GM12878 (cell line): ENCODE data around the gene TRA2B. TPM values are rescaled to one million over a fixed set of nuclear protein-coding genes. Genes with fewer than 3 reads are reported as not detected.

Source experiments
- ATAC-seq: fragments of 200-7000 bp; cut with Tn5 transposase; 3 replicates; pipeline ENCODE4 v1.9.1; 2020; ENCODE audit warnings: mild to moderate bottlenecking, moderate library complexity
- BruUV-seq: library from RNA; stranded (reverse); fragments of 400-500 nt; replicated peaks from 2 replicates; lab custom pipeline; 2021; lab: Mats Ljungman, UMichigan
- CTCF ChIA-PET: fragments of 300-600 bp; sonication (Branson Sonifier 250); formaldehyde crosslinking; extraction: SDS; loops from one replicate; lab custom pipeline; 2021; ENCODE audit warnings: inconsistent platforms; lab: Yijun Ruan, JAX
- POLR2A ChIA-PET: fragments of 350-600 bp; formaldehyde crosslinking; extraction: SDS; loops from one replicate; lab custom pipeline; 2021; ENCODE audit warnings: inconsistent platforms; lab: Charles Lee
- RAD21 ChIA-PET: fragments of 300-600 bp; sonication (Branson Sonifier 250); formaldehyde crosslinking; loops from one replicate; lab custom pipeline; 2023; ENCODE audit warnings: antibody characterized with exemption; ENCODE audit not compliant: unreplicated experiment; lab: Charles Lee
- SMC1A ChIA-PET: fragments of 300-600 bp; sonication (Branson Sonifier 250); formaldehyde crosslinking; loops from one replicate; lab custom pipeline; 2023; ENCODE audit not compliant: unreplicated experiment, uncharacterized antibody; lab: Charles Lee
- DNase-seq: peaks from one replicate; pipeline ENCODE4 v3.0.0-alpha.2; 2011; ENCODE audit warnings: low read depth, low spot score
- FAIRE-seq: peaks from 3 replicates; lab custom pipeline; 2011; peaks lifted over from hg19 to GRCh38; lab: Jason Lieb, UNC
- H2AFZ ChIP-seq: 2 replicates; pipeline ENCODE4 v1.6.0; 2011; ENCODE audit warnings: low read depth, low read length, control low read depth; ENCODE audit not compliant: control insufficient read depth
- H3K27ac ChIP-seq: 2 replicates; pipeline ENCODE4 v1.5.1; 2011; ENCODE audit warnings: control low read depth; ENCODE audit not compliant: control insufficient read depth, insufficient read depth
- H3K27me3 ChIP-seq, 2 experiments: replicated peaks in 1 of 2; 2 replicates each; pipeline versions ENCODE4 v1.6.0 to v1.6.1; 2011; ENCODE audit warnings: low read length in 1 of 2; ENCODE audit not compliant: control insufficient read depth in 2 of 2, insufficient read depth in 2 of 2
- H3K36me3 ChIP-seq, 2 experiments: 2 replicates each; pipeline ENCODE4 v1.5.1; 2011; ENCODE audit warnings: low read length in 1 of 2; ENCODE audit not compliant: control insufficient read depth in 2 of 2, insufficient read depth in 2 of 2
- H3K4me1 ChIP-seq: 2 replicates; pipeline ENCODE4 v1.6.1; 2011; ENCODE audit warnings: mild to moderate bottlenecking, low read length, moderate library complexity, mixed read lengths; ENCODE audit not compliant: control insufficient read depth, insufficient read depth
- H3K4me2 ChIP-seq: 2 replicates; pipeline ENCODE4 v1.6.0; 2011; ENCODE audit warnings: control low read depth; ENCODE audit not compliant: control insufficient read depth, insufficient read depth
- H3K4me3 ChIP-seq: fragments of 200-600 bp; sonication (generic); 2 replicates; pipeline ENCODE4 v1.5.1; 2016
- H3K79me2 ChIP-seq: 2 replicates; pipeline ENCODE4 v1.6.0; 2011; ENCODE audit warnings: low read length; ENCODE audit not compliant: control insufficient read depth, insufficient read depth
- H3K9ac ChIP-seq: 2 replicates; pipeline ENCODE4 v1.8.0; 2011; ENCODE audit warnings: low read length, control low read depth, mixed read lengths; ENCODE audit not compliant: control insufficient read depth, insufficient read depth
- H3K9me3 ChIP-seq: replicated peaks from 3 replicates; pipeline ENCODE4 v1.5.1; 2011; ENCODE audit warnings: mild to moderate bottlenecking, low read length; ENCODE audit not compliant: control insufficient read depth, insufficient read depth
- H4K20me1 ChIP-seq: 2 replicates; pipeline ENCODE4 v1.6.0; 2011; ENCODE audit not compliant: control insufficient read depth, insufficient read depth
- ATF7 ChIP-seq: fragments of 450-650 bp; IDR thresholded peaks from 2 replicates; pipeline ENCODE4 v1.6.1; 2016; ENCODE audit warnings: low read depth, mild to moderate bottlenecking
- BCL3 ChIP-seq: IDR thresholded peaks from 2 replicates; pipeline ENCODE4 v1.6.1; 2011; ENCODE audit warnings: borderline replicate concordance, low read depth, mild to moderate bottlenecking, moderate library complexity, low read length; ENCODE audit not compliant: insufficient read depth, poor library complexity, severe bottlenecking
- HSF1 ChIP-seq: fragments of 150-350 bp; IDR thresholded peaks from 2 replicates; pipeline ENCODE4 v1.6.1; 2014; ENCODE audit warnings: mild to moderate bottlenecking, low read depth, low read length
- IRF5 ChIP-seq: fragments of 450-650 bp; IDR thresholded peaks from 2 replicates; pipeline ENCODE4 v1.6.1; 2017; ENCODE audit warnings: borderline replicate concordance
- MEF2A ChIP-seq: IDR thresholded peaks from 2 replicates; pipeline ENCODE4 v1.6.1; 2011; ENCODE audit warnings: low read depth, mild to moderate bottlenecking, low read length, moderate library complexity; ENCODE audit not compliant: insufficient read depth
- NR2C1 ChIP-seq: fragments of 450-650 bp; IDR thresholded peaks from 2 replicates; pipeline ENCODE4 v1.6.1; 2017; ENCODE audit warnings: antibody characterized with exemption, mild to moderate bottlenecking, moderate library complexity
- PAX5 ChIP-seq: IDR thresholded peaks from 2 replicates; pipeline ENCODE4 v1.6.1; 2011; ENCODE audit warnings: low read depth, low read length, borderline replicate concordance
- STAT1 ChIP-seq: fragments of 450-650 bp; conservative IDR thresholded peaks from 2 replicates; pipeline ENCODE4 v1.6.1; 2014; ENCODE audit warnings: antibody characterized with exemption, mild to moderate bottlenecking
- TARDBP ChIP-seq: IDR thresholded peaks from 2 replicates; pipeline ENCODE4 v1.6.1; 2016; ENCODE audit warnings: borderline replicate concordance
- TCF7 ChIP-seq: IDR thresholded peaks from 2 replicates; pipeline ENCODE4 v1.6.1; 2014; ENCODE audit warnings: antibody characterized with exemption, borderline replicate concordance
- WGBS: methylation state at CpG from one replicate; pipeline ENCODE4 v1.1.6; 2016; ENCODE audit warnings: low lambda C conversion rate; ENCODE audit not compliant: insufficient replicate concordance, insufficient coverage; ENCODE audit errors: missing lambda C conversion rate; 5-methylcytosine and 5-hydroxymethylcytosine counted together
- in situ Hi-C: fragments of 300-500 bp; cut with MboI; formaldehyde crosslinking; loops from 9 replicates; pipeline ENCODE4 v1.14.3; 2018; ENCODE audit warnings: mixed read lengths
- intact Hi-C: fragments of 100-400 bp; cut with micrococcal nuclease; formaldehyde crosslinking; loops from one replicate; pipeline ENCODE4 v1.14.2; 2022; ENCODE audit not compliant: unreplicated experiment
- polyA plus RNA-seq, 11 experiments: library from polyadenylated mRNA; depleted of rRNA in 4 of 11; unstranded in 6 of 11; stranded (reverse) in 5 of 11; fragments of >200 nt; fragmentation: Nextera tagmentation in 4 of 11; fragmentation: Illumina TruSeq in 1 of 11; extraction: Ambion mirVana in 4 of 11; extraction: Trizol in 1 of 11; gene quantifications; 1 replicate in 1 of 11; 2 replicates in 10 of 11; pipeline versions ENCODE4 v1.2.1 to v1.2.3, GENCODE V29; 2011 to 2016; ENCODE audit warnings: inconsistent platforms in 2 of 11, missing spikeins in 2 of 11, low read depth in 1 of 11
- total RNA-seq, 4 experiments: library from RNA; depleted of rRNA in 3 of 4; stranded (reverse); fragments of >200 nt in 3 of 4; fragmentation: Illumina TruSeq in 1 of 4; extraction: Trizol in 1 of 4; gene quantifications; 2 replicates each; pipeline versions ENCODE4 v1.2.1 to v1.2.3, GENCODE V29; 2013 to 2021

TRA2B gene
- total and polyA plus RNA-seq, 10 of the 15 experiments (the other 5 are each of a cell fraction or from before 2014, with no cell fraction given): 130 to 317 (median 278) TPM

- no peaks in the 10 kb centered on the region for H3K27me3 ChIP-seq
- no peaks in the 10 kb centered on the region for H3K36me3 ChIP-seq
- 25% methylated on average over 1 of the region's 1 CpG for WGBS
- no peak overlapping the region for H3K9ac ChIP-seq
- FAIRE-seq (no peak), DNase-seq (no peak), ATAC-seq (no peak)
- CTCF ChIA-PET: no interaction called here
- peaks cover 19% of the 10 kb centered on the region for H3K79me2 ChIP-seq
- no peak overlapping the region for H3K4me2 ChIP-seq
- no peak overlapping the region for H3K4me3 ChIP-seq
- H3K27ac ChIP-seq: no peak overlapping the region
- POLR2A ChIA-PET: no interaction called here
- H3K9me3 ChIP-seq: no peaks in the 10 kb centered on the region; the same call in 2 of the 3 replicates
- RAD21 ChIA-PET: no interaction called here
- peaks cover 5% of the 10 kb centered on the region; the same call in 1 of the 2 replicates for H3K4me1 ChIP-seq
- no peak for TF ChIP-seq PAX5
- no peak for TF ChIP-seq TCF7
- H2AFZ ChIP-seq: no peak overlapping the region
- H4K20me1 ChIP-seq: no peaks in the 10 kb centered on the region
- intact Hi-C loops (no loop called here), in situ Hi-C loops (loop anchor here (25.0 kb wide), 1 partner anchor 846 kb away; the partner anchor contains the start of gene EIF4A2)
- SMC1A ChIA-PET: interaction anchor here (0.7 kb wide), 1 partner anchor 13 kb away, joined by 4 read pairs; no protein-coding TSS in a partner anchor
- BruUV-seq: no TSS peak
Observed at GRCh38 chr3:185940951-185941350, 3.1 kb upstream of the TRA2B start.

GRCh38 chr3:185939721-185940120 lies 1.9 kb upstream of the TRA2B start:
- FAIRE-seq (no peak), DNase-seq (no peak), ATAC-seq (no peak)
- Histone ChIP-seq H3K9me3 (no peaks in the 10 kb centered on the region; the same call in 2 of the 3 replicates), H3K79me2 (peaks cover 32% of the 10 kb centered on the region), H3K4me2 (no peak overlapping the region), H3K4me1 (peaks cover 5% of the 10 kb centered on the region; the same call in 1 of the 2 replicates), H3K4me3 (no peak overlapping the region), H4K20me1 (no peaks in the 10 kb centered on the region; the same call in 1 of the 2 replicates), H3K9ac (no peak overlapping the region), H2AFZ (no peak overlapping the region), H3K27ac (no peak overlapping the region), H3K36me3 (no peaks in the 10 kb centered on the region), H3K27me3 (no peaks in the 10 kb centered on the region)
- in situ Hi-C loops (loop anchor here (25.0 kb wide), 1 partner anchor 848 kb away; the partner anchor contains the start of gene EIF4A2), intact Hi-C loops (loop anchor here (5.0 to 10.0 kb wide), 3 partner anchors 633 to 1085 kb away; partner anchors contain the start of genes DNAJB11 and EIF4A2)
- no TSS peak for BruUV-seq
- RAD21 ChIA-PET: no interaction called here
- TF ChIP-seq MEF2A (no peak), ATF7 (no peak), STAT1 (no peak), IRF5 (no peak), BCL3 (no peak), TARDBP (no peak), NR2C1 (no peak), HSF1 (no peak)
- SMC1A ChIA-PET: no interaction called here
- CTCF ChIA-PET: no interaction called here
- 98% methylated on average over 3 of the region's 3 CpGs for WGBS
- POLR2A ChIA-PET: interaction anchor here (0.7 kb wide), 1 partner anchor 634 kb away, joined by 8 read pairs; no protein-coding TSS in a partner anchor
